Dedifferentiated amniotic fluid mesenchymal stem cell (primary cell): ENCODE data around the gene USP2.

ENCODE experiments used
- DNase-seq: peaks from one replicate; pipeline ENCODE4 v3.0.0-alpha.2; 2016; ENCODE audit errors: extremely low spot score

Gene USP2

GRCh38 chr11:119376197-119376847 lies 5.2 kb downstream of the USP2 start:
- no peak for DNase-seq

- no peak for DNase-seq
Measured at GRCh38 chr11:119375337-119376196, 5.9 kb downstream of the USP2 start.

DNA sequence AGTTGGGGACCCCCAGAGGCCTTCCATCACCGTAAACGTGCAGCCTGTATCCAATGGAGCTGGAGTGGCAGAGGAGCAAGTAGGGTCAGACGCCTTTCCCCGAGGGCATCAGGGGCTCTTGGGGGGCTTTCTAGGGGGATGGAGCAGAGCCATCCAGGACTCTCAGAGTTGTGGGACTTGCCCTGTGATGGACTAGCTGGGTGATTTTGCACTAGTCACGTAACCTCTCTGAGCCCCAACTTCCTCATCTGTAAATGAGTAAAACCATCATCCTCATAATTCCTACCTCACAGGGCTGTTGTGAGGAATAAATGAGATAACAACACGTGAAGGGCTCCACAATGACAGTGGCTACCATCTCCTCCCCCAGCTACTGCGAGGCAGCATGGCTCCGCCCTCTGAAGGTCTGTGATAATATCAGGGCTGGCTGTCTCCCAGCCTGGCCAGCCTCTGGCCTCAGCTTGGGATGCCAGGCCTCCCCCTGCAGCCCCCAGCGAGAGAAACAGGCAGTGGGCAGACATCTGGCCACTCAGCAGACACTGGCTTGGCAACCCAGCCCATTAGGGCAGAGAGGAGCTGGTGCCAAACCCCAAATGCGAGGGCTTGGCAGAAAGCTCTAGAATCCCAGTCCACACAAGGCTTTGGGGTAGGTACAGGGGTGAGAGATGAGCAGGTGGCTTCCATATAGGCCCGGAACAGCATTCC lies 6.7 kb downstream of the USP2 start:
- DNase-seq, result no peak

DNA sequence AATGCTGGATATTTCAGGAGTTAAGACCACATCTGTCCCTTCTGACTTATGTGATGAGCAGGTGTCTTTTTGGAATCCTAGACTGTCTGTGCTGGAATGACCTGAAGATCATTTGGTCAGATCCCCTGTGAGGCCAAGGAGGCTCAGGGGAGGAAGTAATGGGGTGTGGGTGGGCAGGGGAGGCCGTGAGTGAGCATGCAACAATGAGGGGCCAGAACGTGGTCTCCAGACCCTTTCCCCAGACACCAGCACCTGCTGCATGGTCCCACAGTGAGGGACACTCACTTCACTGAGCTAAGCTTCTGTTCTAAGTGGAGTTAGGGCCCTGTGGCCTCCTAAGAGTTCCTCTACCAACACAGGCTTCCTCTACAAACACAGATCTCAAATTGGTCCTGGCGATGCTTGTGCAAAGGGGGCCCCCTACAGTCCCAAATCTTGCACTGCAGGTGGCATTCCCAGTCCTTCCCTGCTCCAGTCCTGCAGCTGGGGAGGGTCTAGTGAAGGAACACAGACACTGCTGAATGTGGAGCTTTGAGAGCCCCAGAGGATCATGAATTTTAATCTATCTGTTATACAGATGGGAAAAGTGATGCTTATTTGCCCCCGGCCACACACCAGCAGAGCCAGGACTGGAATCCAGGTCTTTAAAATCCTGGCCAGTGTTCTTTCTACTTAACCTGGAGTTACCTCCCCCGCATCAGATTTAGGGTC lies 7.4 kb downstream of the USP2 start:
- DNase-seq, result peak; percentile 48

GRCh38 chr11:119373059-119373920 lies 8.2 kb downstream of the USP2 start:
- no peak for DNase-seq

GRCh38 chr11:119372260-119373058 lies 9.0 kb downstream of the USP2 start:
- no peak for DNase-seq

DNA sequence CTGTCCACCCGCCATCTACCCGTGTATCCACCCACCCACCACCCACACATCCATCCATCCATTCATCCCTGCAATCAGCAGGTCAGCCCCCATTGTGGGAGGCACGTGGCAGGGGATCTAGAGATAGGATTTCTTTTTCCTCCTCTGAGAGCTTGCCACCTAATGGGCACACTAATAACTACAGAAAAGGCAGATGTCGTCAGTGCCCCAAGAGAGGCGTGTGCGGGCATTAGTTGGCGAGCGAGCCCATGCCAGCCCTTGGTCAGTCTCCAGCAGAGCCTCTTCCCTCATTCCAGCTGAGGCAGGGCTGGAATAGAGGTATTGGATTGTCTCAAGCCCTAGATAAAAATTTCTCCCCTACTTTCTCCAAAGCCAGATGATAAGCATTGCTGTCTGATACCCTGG lies 9.7 kb downstream of the USP2 start:
- no peak for DNase-seq

- no peak for DNase-seq
Measured at GRCh38 chr11:119371067-119371601, 10.4 kb downstream of the USP2 start.

- no peak for DNase-seq
Measured at GRCh38 chr11:119370486-119371046, 10.9 kb downstream of the USP2 start.

- DNase-seq, result no peak
Measured at GRCh38 chr11:119369132-119369925, 12.2 kb downstream of the USP2 start.

GRCh38 chr11:119368121-119369034 lies 13.1 kb downstream of the USP2 start:
- DNase-seq, result no peak

GRCh38 chr11:119367661-119368120 lies 13.8 kb downstream of the USP2 start:
- DNase-seq, result no peak

GRCh38 chr11:119366690-119367620 lies 14.5 kb downstream of the USP2 start:
- no peak for DNase-seq

DNA sequence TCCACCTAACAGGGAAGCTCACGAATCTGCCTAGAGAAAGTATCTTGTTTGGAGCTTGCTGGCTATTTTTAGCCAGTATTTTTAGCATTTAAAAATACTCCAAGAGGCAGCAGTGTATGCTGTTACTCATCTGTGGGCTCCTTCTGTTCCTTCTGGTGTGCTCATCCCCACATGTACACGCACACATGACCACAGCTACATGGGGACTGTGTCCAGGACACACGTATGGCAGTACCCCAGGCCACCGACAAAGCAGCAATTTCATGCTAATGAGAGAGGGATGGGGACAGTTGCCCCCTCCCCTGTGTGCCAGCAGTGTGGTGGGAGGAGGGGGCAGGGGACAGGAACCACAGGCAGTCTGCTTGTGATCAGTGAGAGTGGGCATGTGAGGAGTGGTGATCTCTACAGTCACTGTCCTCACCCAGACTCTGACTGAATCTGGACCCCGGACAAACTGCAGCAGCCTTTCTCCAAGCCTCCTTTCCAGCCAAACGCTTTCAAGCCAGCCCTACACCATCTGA lies 16.4 kb downstream of the USP2 start:
- DNase-seq, result no peak

- no peak for DNase-seq
Measured at GRCh38 chr11:119363851-119364590, 17.5 kb downstream of the USP2 start.
